Gastroesophageal sphincter (tissue), 3 donors: ENCODE data around the gene CACNA1A.

Experiments
- EP300 ChIP-seq: sonication (generic); formaldehyde crosslinking; IDR thresholded peaks from one replicate; pipeline ENCODE4 v1.6.1; 2017; ENCODE audit warnings: antibody characterized with exemption, mild to moderate bottlenecking
- POLR2A ChIP-seq, 2 donors: fragments of 450-650 bp; IDR thresholded peaks; one replicate each; pipeline ENCODE4 v1.6.1; 2017; ENCODE audit warnings: antibody characterized with exemption in 2 of 2, mild to moderate bottlenecking in 2 of 2, moderate library complexity in 1 of 2
- POLR2AphosphoS5 ChIP-seq: sonication (generic); formaldehyde crosslinking; IDR thresholded peaks from one replicate; pipeline ENCODE4 v1.6.1; 2017; ENCODE audit warnings: antibody characterized with exemption
- TF ChIP-seq, protein P1 (sequence below), 4 experiments: fragments of 200-600 bp in 2 of 4; fragments of 450-650 bp in 2 of 4; sonication (generic) in 1 of 4; IDR thresholded peaks; one replicate each; pipeline ENCODE4 v1.5.1; 2017 to 2019; ENCODE audit warnings: antibody characterized with exemption in 4 of 4, mild to moderate bottlenecking in 2 of 4, moderate library complexity in 2 of 4

- TF ChIP-seq, protein P1, sequence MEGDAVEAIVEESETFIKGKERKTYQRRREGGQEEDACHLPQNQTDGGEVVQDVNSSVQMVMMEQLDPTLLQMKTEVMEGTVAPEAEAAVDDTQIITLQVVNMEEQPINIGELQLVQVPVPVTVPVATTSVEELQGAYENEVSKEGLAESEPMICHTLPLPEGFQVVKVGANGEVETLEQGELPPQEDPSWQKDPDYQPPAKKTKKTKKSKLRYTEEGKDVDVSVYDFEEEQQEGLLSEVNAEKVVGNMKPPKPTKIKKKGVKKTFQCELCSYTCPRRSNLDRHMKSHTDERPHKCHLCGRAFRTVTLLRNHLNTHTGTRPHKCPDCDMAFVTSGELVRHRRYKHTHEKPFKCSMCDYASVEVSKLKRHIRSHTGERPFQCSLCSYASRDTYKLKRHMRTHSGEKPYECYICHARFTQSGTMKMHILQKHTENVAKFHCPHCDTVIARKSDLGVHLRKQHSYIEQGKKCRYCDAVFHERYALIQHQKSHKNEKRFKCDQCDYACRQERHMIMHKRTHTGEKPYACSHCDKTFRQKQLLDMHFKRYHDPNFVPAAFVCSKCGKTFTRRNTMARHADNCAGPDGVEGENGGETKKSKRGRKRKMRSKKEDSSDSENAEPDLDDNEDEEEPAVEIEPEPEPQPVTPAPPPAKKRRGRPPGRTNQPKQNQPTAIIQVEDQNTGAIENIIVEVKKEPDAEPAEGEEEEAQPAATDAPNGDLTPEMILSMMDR (IDR thresholded peaks at IDR 0.05), result no peak
- no peak for TF ChIP-seq POLR2AphosphoS5
- TF ChIP-seq POLR2A (IDR thresholded peaks at IDR 0.05), result no peak
- no peak for TF ChIP-seq EP300
Measured at GRCh38 chr19:13159713-13160112, 346.6 kb downstream of the CACNA1A start.
